Omental fat pad (tissue), 4 donors: ENCODE results near the gene ZNF407. TPM values are rescaled to one million over a fixed set of nuclear protein-coding genes. Genes with fewer than 3 reads are reported as not detected.

Experiments
- ATAC-seq: fragments of 150-250 bp; one replicate; pipeline ENCODE4 v1.9.1; 2016; ENCODE audit warnings: mild to moderate bottlenecking, moderate library complexity; ENCODE audit not compliant: low FRiP score
- DNase-seq: peaks from one replicate; pipeline ENCODE4 v3.0.0-alpha.2; 2019; ENCODE audit warnings: low spot score
- CTCF ChIP-seq, 3 donors: fragments of 450-650 bp; IDR thresholded peaks; one replicate each; pipeline ENCODE4 v1.5.1; 2016 to 2017; ENCODE audit warnings: antibody characterized with exemption in 3 of 3, mild to moderate bottlenecking in 3 of 3, moderate library complexity in 2 of 3
- total RNA-seq, 4 donors: library from RNA; depleted of rRNA; stranded (reverse); fragments of >200 nt; gene quantifications; one replicate each; pipeline ENCODE4 v1.1.0, GENCODE V29; 2016

ZNF407 gene
- total RNA-seq, 4 donors from 2014 or later: 13.4 to 26.7 (median 19.7) TPM

- DNase-seq (no peak), ATAC-seq (no peak)
- TF ChIP-seq CTCF (IDR thresholded peaks at IDR 0.05): no peak
Observed at GRCh38 chr18:75052475-75052874, 454.8 kb downstream of the ZNF407 start.

- ATAC-seq: no peak
- no peak for TF ChIP-seq CTCF (IDR thresholded peaks at IDR 0.05)
- no peak for DNase-seq
Observed at GRCh38 chr18:75053028-75053629, 455.5 kb downstream of the ZNF407 start.

GRCh38 chr18:75054046-75054445, 456.4 kb downstream of the ZNF407 start:
- no peak for TF ChIP-seq CTCF (IDR thresholded peaks at IDR 0.05)
- no peak for ATAC-seq
- no peak for DNase-seq

GRCh38 chr18:75054611-75055010, 456.9 kb downstream of the ZNF407 start:
- DNase-seq (no peak), ATAC-seq (no peak)
- TF ChIP-seq CTCF (IDR thresholded peaks at IDR 0.05): no peak

- DNase-seq (no peak), ATAC-seq (no peak)
- no peak for TF ChIP-seq CTCF (IDR thresholded peaks at IDR 0.05)
Observed at GRCh38 chr18:75057169-75057960, 459.7 kb downstream of the ZNF407 start.

GRCh38 chr18:75060185-75060584, 462.5 kb downstream of the ZNF407 start:
- no peak for DNase-seq
- ATAC-seq: no peak
- no peak for TF ChIP-seq CTCF (IDR thresholded peaks at IDR 0.05)
